IPS-15b (cell line): ENCODE results near the gene METTL8.

Experiments
- H3K27me3 ChIP-seq: one replicate; pipeline ENCODE4 v1.6.1; 2013; ENCODE audit warnings: low read length; ENCODE audit not compliant: control insufficient read depth, insufficient read depth
- H3K36me3 ChIP-seq: one replicate; pipeline ENCODE4 v1.6.1; 2013; ENCODE audit warnings: low read length; ENCODE audit not compliant: control insufficient read depth, insufficient read depth
- H3K4me1 ChIP-seq: one replicate; pipeline ENCODE4 v1.6.1; 2013; ENCODE audit warnings: mild to moderate bottlenecking, low read length; ENCODE audit not compliant: control insufficient read depth, insufficient read depth
- H3K4me3 ChIP-seq: one replicate; pipeline ENCODE4 v1.5.1; 2013; ENCODE audit warnings: low read depth, low read length
- H3K9ac ChIP-seq: one replicate; pipeline ENCODE4 v1.6.1; 2013; ENCODE audit warnings: low read depth, mild to moderate bottlenecking, low read length
- H3K9me3 ChIP-seq: one replicate; pipeline ENCODE4 v1.6.1; 2013; ENCODE audit warnings: mild to moderate bottlenecking, low read length; ENCODE audit not compliant: control insufficient read depth, insufficient read depth

The METTL8 gene

DNA sequence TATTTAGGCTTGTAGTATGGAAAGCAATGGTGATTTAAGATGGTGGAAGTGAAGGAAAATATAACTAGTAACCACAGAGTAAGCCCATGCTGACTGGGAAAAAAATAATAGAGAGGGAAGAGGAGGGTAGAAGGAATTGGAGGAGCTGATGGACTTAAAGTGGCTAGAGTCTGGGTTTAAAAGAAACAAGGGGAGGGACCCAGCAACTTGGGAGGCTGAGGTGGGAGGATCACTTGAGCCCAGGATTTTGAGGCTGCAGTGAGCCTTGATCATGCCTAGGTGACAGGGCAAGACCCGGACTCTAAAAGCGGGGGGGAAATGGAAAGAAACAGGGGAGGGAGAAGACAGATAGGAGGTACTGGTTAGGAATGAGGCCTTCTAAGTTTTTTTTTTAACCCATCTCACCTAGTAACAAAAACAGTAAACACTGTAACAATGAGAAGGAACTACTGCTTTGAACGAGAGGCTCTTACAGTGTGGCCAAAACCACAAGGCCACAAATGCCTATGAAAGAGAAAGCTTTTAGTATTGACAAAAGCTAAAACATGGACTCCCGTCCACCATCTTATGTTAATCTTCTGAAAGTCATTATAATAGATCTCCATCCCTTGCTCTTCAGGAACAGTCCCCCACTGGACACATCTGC, 26.6 kb downstream of the METTL8 start:
- Histone ChIP-seq H3K27me3 (no peaks in the 10 kb centered on the region), H3K36me3 (no peaks in the 10 kb centered on the region), H3K4me1 (peaks cover 13% of the 10 kb centered on the region), H3K9ac (no peak overlapping the region), H3K9me3 (no peaks in the 10 kb centered on the region), H3K4me3 (no peak overlapping the region)

DNA sequence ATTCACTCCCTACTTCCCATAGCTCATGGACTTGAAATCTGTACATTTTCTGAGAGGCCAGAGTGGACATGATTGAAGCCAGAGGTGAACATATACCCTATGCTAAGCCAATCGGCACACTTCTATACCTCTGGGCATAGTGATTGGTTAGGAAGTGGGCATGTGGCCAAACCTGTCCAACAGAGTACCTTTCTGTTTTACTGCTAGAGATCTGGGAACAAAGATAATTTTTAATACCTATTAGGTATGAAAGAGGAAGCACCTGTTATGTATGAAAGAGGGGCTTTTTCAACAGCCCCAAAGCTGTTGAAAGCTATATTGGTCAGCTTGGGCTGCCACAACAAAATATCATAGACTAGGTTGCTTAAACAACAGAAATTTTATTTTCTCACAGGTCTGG, 27.7 kb downstream of the METTL8 start:
- no peaks in the 10 kb centered on the region for H3K9me3 ChIP-seq
- H3K4me3 ChIP-seq, result no peak overlapping the region
- H3K27me3 ChIP-seq, result no peaks in the 10 kb centered on the region
- H3K9ac ChIP-seq, result no peak overlapping the region
- H3K4me1 ChIP-seq, result peaks cover 13% of the 10 kb centered on the region
- no peaks in the 10 kb centered on the region for H3K36me3 ChIP-seq

DNA sequence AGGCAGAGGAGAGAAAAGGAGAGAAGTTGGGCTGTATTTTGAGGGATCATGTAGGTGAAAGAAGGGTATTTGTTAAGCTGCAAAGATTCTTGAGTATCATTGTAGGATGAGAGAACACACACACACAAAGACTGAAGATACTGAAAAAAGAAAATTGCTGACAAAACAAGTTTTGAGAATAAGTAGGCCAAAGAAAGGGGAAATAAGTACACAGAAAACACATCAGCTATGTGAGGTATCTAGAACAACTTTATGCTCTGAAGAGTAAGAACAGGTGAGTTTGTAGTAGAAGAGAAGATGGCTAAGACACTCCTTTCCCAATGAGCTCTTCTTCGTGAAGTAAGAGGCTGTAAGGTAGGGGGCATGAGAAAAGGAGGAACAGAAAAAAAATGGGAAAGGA, 28.2 kb downstream of the METTL8 start:
- Histone ChIP-seq H3K4me3 (no peak overlapping the region), H3K36me3 (no peaks in the 10 kb centered on the region), H3K4me1 (peaks cover 16% of the 10 kb centered on the region), H3K9me3 (no peaks in the 10 kb centered on the region), H3K27me3 (no peaks in the 10 kb centered on the region), H3K9ac (no peak overlapping the region)

DNA sequence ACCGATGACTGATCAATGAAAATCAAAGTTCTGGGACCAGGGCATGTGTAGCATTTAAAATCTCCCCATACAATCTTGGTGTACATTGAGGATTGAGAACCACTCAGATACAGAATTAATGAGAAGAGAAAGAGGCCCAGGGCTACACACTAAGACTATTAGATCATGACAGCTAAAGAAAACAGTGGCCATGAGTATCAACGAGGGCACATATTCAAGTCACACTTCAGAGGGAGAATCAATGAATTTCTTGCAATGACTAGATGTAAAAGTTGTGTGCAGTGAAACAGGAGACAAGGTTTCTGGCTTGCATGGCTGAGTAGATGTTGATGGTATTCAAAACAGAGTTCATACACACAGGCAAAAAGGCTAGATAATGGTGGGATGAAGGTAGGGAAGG, 29.1 kb downstream of the METTL8 start:
- no peaks in the 10 kb centered on the region for H3K36me3 ChIP-seq
- H3K27me3 ChIP-seq, result no peaks in the 10 kb centered on the region
- peaks cover 14% of the 10 kb centered on the region for H3K4me1 ChIP-seq
- H3K9me3 ChIP-seq, result no peaks in the 10 kb centered on the region
- no peak overlapping the region for H3K9ac ChIP-seq
- no peak overlapping the region for H3K4me3 ChIP-seq

DNA sequence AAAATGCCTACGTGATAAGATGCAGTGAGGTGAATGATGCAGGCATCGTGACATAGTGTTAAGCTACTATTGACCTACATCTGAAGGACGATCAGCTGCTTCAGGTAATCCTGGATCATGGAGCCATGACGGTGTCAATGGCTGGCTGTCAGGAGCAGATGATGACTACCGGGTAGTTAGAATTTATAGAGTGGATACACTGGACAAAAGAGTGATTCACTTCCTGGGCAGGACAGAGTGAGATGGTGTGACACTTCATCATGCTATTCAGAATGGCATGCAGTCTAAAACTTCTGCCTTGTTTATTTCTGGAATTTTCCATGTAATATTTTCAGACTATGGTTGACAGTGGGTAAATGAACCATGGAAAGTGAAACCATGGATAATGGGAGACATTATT, 29.5 kb downstream of the METTL8 start:
- Histone ChIP-seq H3K9me3 (no peaks in the 10 kb centered on the region), H3K9ac (no peak overlapping the region), H3K36me3 (no peaks in the 10 kb centered on the region), H3K27me3 (no peaks in the 10 kb centered on the region), H3K4me1 (peaks cover 14% of the 10 kb centered on the region), H3K4me3 (no peak overlapping the region)

DNA sequence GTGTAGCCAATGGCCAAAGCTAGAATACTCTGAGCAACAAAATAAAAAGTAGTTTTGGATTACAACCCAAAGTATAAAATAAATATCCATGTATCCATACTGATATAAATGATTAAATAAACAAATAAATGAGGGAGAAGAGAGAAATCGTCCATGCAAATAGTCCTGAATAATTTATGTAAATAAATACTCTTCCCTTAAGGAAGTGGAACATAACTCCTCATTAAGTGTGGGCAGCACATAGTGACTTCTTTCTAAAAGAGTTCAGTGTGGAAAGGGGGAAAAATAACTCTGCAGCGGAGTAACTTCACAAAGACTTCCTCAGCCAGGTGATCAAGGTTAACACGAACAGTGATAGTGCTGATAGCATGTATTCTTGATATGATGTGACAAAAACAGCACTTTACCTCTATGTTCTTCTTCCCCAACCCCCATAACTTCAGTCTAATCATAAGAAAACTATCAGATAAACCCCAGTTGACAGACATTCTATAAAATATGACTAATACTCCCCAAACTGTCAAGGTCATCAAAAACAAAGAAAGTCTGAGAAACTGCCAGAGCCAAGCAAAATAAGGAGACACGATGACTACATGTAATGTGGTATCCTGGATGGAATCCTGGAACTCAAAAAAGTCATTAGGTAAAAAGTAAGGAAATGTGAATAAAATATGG, 30.7 kb downstream of the METTL8 start:
- Histone ChIP-seq H3K4me1 (peaks cover 9% of the 10 kb centered on the region), H3K36me3 (no peaks in the 10 kb centered on the region), H3K27me3 (no peaks in the 10 kb centered on the region), H3K9me3 (no peaks in the 10 kb centered on the region), H3K9ac (no peak overlapping the region), H3K4me3 (no peak overlapping the region)

DNA sequence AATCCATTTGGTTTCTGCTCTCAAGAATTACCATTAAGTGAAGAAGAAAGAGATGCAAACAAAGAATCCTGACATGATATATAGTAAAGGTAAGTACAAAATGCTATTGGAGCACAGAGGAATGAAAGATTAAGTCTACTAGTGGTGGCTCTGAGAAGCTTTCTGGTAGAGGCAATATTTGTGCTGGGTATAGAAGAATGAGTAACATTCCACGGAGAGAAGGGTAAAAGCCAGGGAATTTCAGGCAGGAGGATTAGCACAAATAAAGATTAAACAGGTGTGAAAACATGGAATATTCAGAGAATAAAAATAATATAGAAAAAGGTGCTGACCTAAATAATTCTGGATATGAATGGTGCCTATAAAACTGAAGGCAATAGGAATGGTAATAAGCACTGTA, 31.8 kb downstream of the METTL8 start:
- Histone ChIP-seq H3K36me3 (no peaks in the 10 kb centered on the region), H3K4me3 (no peak overlapping the region), H3K9ac (no peak overlapping the region), H3K4me1 (peaks cover 9% of the 10 kb centered on the region), H3K27me3 (no peaks in the 10 kb centered on the region), H3K9me3 (no peaks in the 10 kb centered on the region)

DNA sequence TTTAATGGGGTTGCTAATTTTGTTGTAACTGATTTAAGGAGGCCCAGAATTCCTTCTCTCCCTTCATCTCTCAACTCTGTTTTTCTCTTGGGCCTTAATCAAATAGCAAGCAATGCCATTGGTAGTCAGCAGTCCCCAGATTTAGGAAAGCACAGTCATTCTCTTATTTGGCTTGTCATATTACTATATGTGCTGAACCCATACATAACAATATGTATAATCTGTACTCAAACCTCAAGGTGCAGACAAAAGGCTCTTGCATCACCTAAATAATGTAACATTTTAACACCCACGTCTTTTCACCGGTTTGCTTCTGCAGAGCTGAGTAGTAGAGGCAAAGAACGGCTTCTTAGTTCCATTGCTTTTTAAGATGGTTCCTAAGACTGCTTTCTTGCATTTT, 33.4 kb downstream of the METTL8 start:
- Histone ChIP-seq H3K4me1 (peaks cover 9% of the 10 kb centered on the region), H3K36me3 (no peaks in the 10 kb centered on the region), H3K27me3 (no peaks in the 10 kb centered on the region), H3K9me3 (no peaks in the 10 kb centered on the region), H3K9ac (no peak overlapping the region), H3K4me3 (no peak overlapping the region)

DNA sequence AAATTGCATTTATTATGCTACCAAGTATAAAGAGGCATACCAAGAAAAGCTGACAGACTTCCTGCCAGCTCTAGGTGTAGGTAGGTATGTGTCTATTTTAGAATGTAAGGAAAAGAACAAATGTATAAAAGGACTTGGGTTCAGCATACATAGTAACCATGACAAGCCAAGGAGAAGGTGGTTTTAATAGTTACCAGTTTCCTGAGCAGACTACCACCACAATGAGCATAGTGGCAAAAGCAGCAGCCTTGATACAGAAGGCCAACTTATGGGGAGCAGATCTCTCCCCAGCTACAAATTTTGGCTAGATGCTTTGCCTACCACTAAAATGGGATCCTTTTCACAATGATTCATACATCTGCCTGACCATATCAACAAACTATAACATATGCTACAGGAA, 34.5 kb downstream of the METTL8 start:
- no peak overlapping the region for H3K4me3 ChIP-seq
- no peaks in the 10 kb centered on the region for H3K27me3 ChIP-seq
- no peaks in the 10 kb centered on the region for H3K36me3 ChIP-seq
- no peaks in the 10 kb centered on the region for H3K9me3 ChIP-seq
- peaks cover 9% of the 10 kb centered on the region for H3K4me1 ChIP-seq
- H3K9ac ChIP-seq, result no peak overlapping the region

DNA sequence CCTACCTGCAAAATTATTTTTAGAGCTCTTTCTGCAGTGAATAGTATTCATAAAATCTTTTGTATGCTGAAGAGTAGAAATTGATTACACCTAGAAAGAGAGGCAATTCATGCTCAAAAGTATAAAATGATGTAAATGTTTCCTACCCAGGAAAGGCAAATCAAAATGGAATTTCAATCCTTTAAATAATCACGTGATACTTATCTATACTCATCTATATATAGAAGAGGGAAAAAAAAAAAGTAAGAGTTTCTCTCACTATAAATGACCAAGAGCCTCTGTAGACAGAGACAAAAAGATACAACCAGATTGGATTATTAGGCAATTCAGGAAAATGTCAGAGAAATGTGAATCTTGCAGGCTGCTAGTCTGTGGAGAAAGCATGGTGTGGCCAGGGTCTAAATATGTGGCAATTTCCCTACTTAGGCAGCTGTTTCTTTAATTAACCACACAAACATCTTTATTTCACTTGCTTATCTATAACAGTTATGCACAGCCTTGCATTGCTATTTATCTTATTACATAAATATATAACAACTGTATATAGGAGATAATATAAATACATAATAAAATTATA, 39.5 kb downstream of the METTL8 start:
- Histone ChIP-seq H3K4me3 (no peak overlapping the region), H3K9ac (no peak overlapping the region), H3K27me3 (no peaks in the 10 kb centered on the region), H3K4me1 (peaks cover 5% of the 10 kb centered on the region), H3K36me3 (no peaks in the 10 kb centered on the region), H3K9me3 (no peaks in the 10 kb centered on the region)

DNA sequence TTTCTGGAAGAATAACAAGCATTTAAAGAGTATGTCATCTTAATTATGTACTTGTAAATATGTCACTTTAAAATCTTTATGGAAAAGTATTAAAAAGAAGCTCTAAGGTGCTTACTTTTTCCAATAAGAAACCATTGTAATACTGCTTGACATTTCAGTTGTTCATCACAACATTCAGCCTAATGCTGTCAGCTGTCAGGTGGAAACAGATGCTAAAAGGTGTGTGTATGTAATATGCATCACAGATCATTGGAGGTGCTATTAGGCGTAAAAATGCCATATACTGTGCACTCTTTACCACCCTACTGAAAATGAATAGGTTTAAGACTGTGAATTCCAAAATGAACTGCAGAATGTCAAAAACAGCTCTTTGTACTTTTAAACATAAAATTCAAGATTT, 40.3 kb downstream of the METTL8 start:
- Histone ChIP-seq H3K9ac (no peak overlapping the region), H3K36me3 (no peaks in the 10 kb centered on the region)

DNA sequence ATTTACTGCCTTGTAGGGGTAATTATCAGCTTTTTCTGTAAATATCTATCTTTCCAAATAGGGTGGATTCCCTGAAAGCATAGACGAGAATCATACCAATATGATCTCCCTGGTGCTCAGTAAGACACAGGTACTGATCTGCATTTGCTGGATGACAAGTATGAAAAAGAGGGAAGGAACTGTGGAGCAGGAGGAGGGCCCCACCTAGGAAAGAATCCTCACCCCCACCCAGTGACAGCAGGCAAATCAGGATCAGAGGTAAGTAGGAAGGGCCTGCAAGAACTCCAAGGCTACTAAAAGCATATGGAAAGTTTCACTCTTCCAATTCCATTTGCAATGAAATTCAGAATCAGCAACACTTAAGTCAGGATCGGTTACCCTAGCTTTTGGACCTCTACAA, 42.3 kb downstream of the METTL8 start:
- Histone ChIP-seq H3K4me3 (no peak overlapping the region), H3K27me3 (no peaks in the 10 kb centered on the region), H3K9ac (no peak overlapping the region), H3K4me1 (peaks cover 10% of the 10 kb centered on the region), H3K9me3 (no peaks in the 10 kb centered on the region), H3K36me3 (no peaks in the 10 kb centered on the region)

More for the DNA sequence above, 40.3 kb downstream of the METTL8 start:
- peaks cover 5% of the 10 kb centered on the region for H3K4me1 ChIP-seq
- no peaks in the 10 kb centered on the region for H3K27me3 ChIP-seq
- no peak overlapping the region for H3K4me3 ChIP-seq
- no peaks in the 10 kb centered on the region for H3K9me3 ChIP-seq
